HG02840 (cell line): ENCODE data around the gene HSD3B7.
"Not testable (repeated sequence)": the region's sequence is repeated elsewhere in the genome, so short reads cannot be mapped to it uniquely, and the experiment has no call there.

Experiments used
- ATAC-seq: cut with Tn5 transposase; IDR thresholded peaks from one replicate; pipeline ENCODE4 v1.9.1; 2021; ENCODE audit warnings: mild to moderate bottlenecking, moderate library complexity, moderate number of reproducible peaks; ENCODE audit not compliant: unreplicated experiment, low FRiP score

Gene HSD3B7

GRCh38 chr16:30984669-30985400 is at the start of gene HSD3B7:
Gene HSD3B7, plus strand, starts transcription at chr16:30985207. Its CDS starts 452 bp downstream, at chr16:30985659.
- ATAC-seq, result no peak

- ATAC-seq, result no peak
These were observed 47.3 kb upstream of the HSD3B7 start for GRCh38 chr16:30937692-30938091.

- not testable (repeated sequence) for ATAC-seq
These were observed 45.4 kb upstream of the HSD3B7 start for GRCh38 chr16:30939571-30939970.

GRCh38 chr16:30941600-30942425 is 43.2 kb upstream of the HSD3B7 start:
- no peak for ATAC-seq

DNA sequence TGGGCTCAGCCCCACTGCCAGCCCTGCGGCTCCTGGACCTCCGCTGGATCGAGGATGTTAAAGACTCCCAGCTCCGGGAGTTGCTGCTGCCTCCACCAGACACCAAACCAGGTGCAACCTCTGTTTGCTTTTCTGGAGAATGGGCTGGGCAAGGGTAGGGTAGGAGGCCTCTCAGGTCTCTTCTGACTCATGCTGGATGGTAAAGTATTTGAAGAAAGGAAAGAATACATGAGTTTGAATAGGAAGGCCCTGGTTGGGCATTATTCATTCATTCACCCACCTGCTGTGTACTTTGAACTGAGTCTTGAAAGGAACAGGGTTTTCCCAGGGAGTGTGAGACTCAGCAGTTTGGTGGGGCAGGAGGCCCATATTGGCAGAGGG is 42.6 kb upstream of the HSD3B7 start:
- ATAC-seq, result no peak

DNA sequence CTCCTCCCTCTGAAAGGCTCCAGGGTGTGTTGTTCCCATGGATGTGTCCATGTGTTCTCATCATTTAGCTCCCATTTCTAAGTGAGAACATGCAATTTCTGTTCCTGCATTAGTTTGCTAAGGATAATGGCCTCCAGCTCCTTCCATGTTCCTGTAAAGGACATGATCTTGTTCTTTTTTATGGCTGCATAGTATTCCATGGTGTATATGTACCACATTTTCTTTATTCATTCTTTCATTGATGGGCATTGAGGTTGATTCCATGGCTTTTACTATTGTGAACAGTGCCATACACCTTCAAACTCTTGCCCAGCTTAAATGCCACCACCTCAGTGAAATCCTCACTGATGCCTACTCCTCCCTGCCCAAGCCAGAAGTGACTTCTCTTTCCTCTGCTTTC is 40.7 kb upstream of the HSD3B7 start:
- no peak for ATAC-seq

DNA sequence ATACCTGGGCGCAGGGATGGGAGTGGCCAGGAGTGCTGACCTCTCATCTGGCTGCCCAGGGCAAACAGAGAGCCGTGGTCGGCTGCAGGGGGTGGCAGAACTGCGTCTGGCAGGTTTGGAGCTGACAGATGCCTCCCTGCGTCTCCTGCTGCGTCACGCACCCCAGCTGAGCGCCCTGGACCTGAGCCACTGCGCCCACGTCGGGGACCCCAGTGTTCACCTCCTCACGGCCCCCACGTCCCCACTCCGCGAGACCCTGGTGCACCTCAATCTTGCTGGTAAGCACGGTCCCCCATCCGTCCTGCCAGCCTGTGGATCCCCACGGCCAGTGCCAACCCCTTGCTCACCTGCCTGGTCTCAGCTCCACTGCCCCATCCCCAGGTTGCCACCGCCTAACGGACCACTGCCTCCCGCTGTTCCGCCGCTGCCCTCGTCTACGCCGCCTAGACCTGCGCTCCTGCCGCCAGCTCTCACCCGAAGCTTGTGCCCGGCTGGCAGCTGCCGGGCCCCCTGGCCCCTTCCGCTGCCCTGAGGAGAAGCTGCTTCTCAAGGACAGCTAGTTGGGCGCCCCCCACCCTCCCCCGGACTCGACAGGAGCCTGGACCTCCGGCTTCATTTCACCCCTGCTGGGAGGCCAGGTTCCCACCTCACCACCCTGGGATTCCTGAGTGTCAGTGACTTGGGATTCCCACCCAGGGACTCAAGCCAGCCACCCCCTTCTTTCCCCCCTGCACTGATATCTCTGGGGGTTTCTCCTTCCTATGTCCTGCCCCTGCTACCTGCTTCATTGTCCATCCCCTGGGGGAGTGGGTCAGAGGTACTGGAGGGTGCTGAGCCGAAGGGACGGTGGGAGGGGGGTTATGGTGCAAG is 38.1 kb upstream of the HSD3B7 start:
- ATAC-seq, result no peak

- ATAC-seq, result no peak
These were observed 37.5 kb upstream of the HSD3B7 start for GRCh38 chr16:30947541-30947858.

GRCh38 chr16:30947859-30948666 is 36.9 kb upstream of the HSD3B7 start:
- ATAC-seq, result no peak

- peak; percentile 61 for ATAC-seq
These were observed 36.0 kb upstream of the HSD3B7 start, which contains the start of gene ORAI3 for GRCh38 chr16:30948667-30949649. Gene ORAI3, plus strand, starts transcription at chr16:30949068. Its CDS starts 222 bp downstream, at chr16:30949290.

DNA sequence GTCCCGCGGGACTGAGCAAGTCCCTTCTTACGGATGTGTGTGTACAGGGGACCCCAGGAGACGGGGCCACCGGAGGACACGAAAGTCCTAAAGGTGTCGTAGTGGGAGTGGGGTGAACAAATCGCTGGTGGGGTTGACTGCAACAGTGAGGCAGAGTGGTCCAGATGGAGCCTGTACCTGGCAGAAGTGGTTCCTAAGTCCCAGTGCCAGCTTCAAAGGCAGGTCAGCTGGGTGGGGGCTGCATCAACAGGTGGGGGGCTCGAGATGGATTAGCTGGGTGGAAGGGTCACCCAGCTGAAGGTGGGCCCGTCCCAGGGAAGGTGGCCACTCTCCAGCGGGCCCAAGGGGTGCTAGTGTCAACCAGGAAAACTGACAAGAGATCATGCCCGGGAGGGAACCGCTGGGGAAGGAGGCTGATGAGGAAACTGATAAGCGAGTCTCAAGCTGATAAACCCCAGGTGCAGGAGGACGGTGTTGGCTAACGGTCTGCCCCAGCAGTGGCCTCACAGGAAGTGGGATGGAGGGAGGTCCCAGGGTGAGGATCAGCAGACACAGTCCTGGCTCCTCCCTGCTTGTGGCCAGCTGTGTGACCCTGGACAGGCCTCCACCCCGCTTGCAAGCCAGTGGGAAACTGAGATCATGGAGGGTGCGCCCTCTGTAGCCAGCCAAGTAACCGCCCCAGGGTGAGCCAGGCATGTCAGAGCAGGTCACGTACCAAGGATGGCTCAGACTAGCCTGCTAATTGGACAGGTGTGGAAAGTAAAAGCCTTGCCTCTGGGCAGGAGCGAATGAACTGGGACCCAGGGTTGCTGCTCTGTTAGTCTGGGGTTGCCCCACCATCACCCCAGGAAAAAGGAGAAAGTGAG is 35.1 kb upstream of the HSD3B7 start:
- no peak for ATAC-seq

- no peak for ATAC-seq
These were observed 34.4 kb upstream of the HSD3B7 start for GRCh38 chr16:30950516-30951065.

DNA sequence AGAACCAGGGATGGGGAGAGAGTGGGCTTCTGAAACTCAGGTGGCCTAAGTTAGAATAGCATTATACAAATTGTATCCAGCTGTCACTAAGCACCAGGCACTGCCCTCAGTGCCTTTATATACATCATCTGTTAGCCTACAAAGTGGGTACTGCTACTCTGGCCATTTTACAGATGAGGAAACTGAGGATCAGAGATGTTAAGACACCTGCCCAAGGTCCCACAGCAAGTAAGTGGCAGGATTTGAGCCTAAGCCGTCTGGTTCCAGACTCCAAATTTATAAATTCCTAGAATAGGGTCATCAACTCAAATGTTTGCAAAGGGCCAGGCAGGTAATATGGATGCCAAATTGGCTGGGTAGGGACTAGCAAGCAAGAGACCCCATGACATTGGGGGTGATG is 33.8 kb upstream of the HSD3B7 start:
- ATAC-seq, result no peak

- ATAC-seq, result no peak
These were observed 33.3 kb upstream of the HSD3B7 start for GRCh38 chr16:30951750-30952149.

DNA sequence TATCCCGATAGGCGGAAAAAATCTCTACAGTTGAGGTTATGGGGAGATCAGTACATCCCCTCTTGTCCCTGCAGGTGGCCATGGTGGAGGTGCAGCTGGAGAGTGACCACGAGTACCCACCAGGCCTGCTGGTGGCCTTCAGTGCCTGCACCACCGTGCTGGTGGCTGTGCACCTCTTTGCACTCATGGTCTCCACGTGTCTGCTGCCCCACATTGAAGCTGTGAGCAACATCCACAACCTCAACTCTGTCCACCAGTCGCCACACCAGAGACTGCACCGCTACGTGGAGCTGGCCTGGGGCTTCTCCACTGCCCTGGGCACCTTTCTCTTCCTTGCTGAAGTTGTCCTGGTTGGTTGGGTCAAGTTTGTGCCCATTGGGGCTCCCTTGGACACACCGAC is 31.9 kb upstream of the HSD3B7 start:
- no peak for ATAC-seq

GRCh38 chr16:30953511-30954124 is 31.4 kb upstream of the HSD3B7 start:
- no peak for ATAC-seq

DNA sequence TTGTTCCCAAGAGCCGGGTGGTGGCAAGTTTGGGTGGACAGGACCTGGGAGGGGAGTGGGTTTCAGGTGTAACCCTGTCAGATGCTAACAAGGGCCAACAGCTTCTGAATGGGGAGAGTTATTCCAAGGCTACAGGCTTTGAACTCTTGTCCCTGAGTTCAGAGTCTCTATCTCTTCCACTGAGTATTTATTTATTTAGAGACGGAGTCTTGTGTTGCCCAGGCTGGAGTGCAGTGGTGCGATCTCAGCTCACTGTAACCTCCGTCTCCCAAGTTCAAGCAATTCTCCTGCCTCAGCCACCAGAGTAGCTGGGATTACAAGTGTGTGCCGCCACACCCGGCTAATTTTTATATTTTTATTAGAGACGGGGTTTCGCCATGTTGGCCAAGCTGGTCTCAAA is 30.0 kb upstream of the HSD3B7 start:
- no peak for ATAC-seq
